GM19043 (cell line): ENCODE results near the gene BCKDHB.
"Not testable (repeated sequence)": the region's sequence is repeated elsewhere in the genome, so short reads cannot be mapped to it uniquely, and the experiment has no call there.

ENCODE experiments used
- ATAC-seq: cut with Tn5 transposase; IDR thresholded peaks from one replicate; pipeline ENCODE4 v1.9.1; 2021; ENCODE audit warnings: low read depth; ENCODE audit not compliant: unreplicated experiment

Gene BCKDHB

GRCh38 chr6:80106418-80107235 lies at the start of gene BCKDHB:
BCKDHB (plus strand) TSS chr6:80106671; CDS start chr6:80106694, 23 bp downstream.
- peak; percentile 98 for ATAC-seq

- ATAC-seq = no peak
Measured at GRCh38 chr6:80060774-80061173, 45.7 kb upstream of the BCKDHB start.

GRCh38 chr6:80068146-80068545 lies 38.3 kb upstream of the BCKDHB start:
- not testable (repeated sequence) for ATAC-seq

GRCh38 chr6:80070431-80070830 lies 36.0 kb upstream of the BCKDHB start:
- ATAC-seq = not testable (repeated sequence)

GRCh38 chr6:80077067-80077466 lies 29.4 kb upstream of the BCKDHB start:
- ATAC-seq = no peak

- no peak for ATAC-seq
Measured at GRCh38 chr6:80088637-80089036, 17.8 kb upstream of the BCKDHB start.

GRCh38 chr6:80091506-80091905 lies 15.0 kb upstream of the BCKDHB start:
- no peak for ATAC-seq

GRCh38 chr6:80094017-80094416 lies 12.5 kb upstream of the BCKDHB start:
- no peak for ATAC-seq

- ATAC-seq = no peak
Measured at GRCh38 chr6:80095600-80095999, 10.9 kb upstream of the BCKDHB start.

GRCh38 chr6:80098392-80098791 lies 8.1 kb upstream of the BCKDHB start:
- no peak for ATAC-seq

- no peak for ATAC-seq
Measured at GRCh38 chr6:80104520-80104919, 2.0 kb upstream of the BCKDHB start.

GRCh38 chr6:80105972-80106417 lies 476 bp upstream of the BCKDHB start:
- peak; percentile 10 for ATAC-seq

- ATAC-seq = not testable (repeated sequence)
Measured at GRCh38 chr6:80122576-80122975, 16.1 kb downstream of the BCKDHB start.

- ATAC-seq = no peak
Measured at GRCh38 chr6:80126657-80127345, 20.3 kb downstream of the BCKDHB start.

- ATAC-seq = no peak
Measured at GRCh38 chr6:80129485-80129884, 23.0 kb downstream of the BCKDHB start.

GRCh38 chr6:80133020-80133419 lies 26.5 kb downstream of the BCKDHB start:
- no peak for ATAC-seq

GRCh38 chr6:80134065-80134464 lies 27.6 kb downstream of the BCKDHB start:
- ATAC-seq = no peak

- ATAC-seq = no peak
Measured at GRCh38 chr6:80142586-80142985, 36.1 kb downstream of the BCKDHB start.

- ATAC-seq = no peak
Measured at GRCh38 chr6:80143419-80143937, 37.0 kb downstream of the BCKDHB start.

GRCh38 chr6:80144753-80145315 lies 38.4 kb downstream of the BCKDHB start:
- no peak for ATAC-seq

- ATAC-seq = peak; percentile 66
Measured at GRCh38 chr6:80145509-80145908, 39.0 kb downstream of the BCKDHB start.
